A673 (cell line): Measurements from ENCODE around the gene CCDC154.

Source experiments
- EZH2 ChIP-seq: fragments of 200-600 bp; sonication (generic); IDR thresholded peaks from 2 replicates; pipeline ENCODE4 v1.6.1; 2017; ENCODE audit warnings: borderline replicate concordance, low read depth, mild to moderate bottlenecking, mixed read lengths, antibody characterized with exemption, low read length; ENCODE audit not compliant: poor library complexity, severe bottlenecking
- TF ChIP-seq, protein P1 (sequence below): fragments of 300-800, 200-600 bp; sonication (generic); conservative IDR thresholded peaks from 2 replicates; pipeline ENCODE4 v1.5.1; 2017; ENCODE audit warnings: low read depth, mild to moderate bottlenecking, antibody characterized with exemption, low read length, moderate library complexity, mixed read lengths

DNA sequence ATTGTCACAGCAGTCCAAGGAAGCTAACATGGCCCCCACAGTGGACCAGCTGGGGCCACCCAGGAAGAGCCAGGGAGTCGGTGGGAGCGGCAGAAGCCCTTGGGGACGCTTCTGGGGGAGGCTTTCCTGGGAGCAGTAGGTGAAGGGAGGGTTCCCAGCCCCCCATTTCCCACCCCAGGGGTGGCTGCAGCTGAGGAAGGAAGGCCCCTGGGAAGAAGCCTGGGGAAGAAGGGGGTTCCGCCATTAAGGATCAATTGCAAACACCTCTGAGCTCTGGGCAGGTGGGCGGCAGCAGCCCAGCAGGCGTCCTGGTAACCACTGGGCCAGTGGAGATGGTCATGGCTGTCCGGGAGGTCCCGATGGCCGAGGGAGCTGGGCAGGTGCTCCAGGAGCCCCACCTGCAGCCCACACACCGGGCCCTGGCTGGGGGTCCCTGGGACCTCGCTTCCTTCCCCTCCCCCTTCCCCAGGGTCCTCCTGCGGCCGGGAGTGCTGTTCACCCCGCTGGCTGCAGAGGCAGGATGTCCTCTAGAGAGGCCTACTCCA is 14.1 kb downstream of the CCDC154 start:
- no peak for TF ChIP-seq EZH2
- TF ChIP-seq, protein P1, sequence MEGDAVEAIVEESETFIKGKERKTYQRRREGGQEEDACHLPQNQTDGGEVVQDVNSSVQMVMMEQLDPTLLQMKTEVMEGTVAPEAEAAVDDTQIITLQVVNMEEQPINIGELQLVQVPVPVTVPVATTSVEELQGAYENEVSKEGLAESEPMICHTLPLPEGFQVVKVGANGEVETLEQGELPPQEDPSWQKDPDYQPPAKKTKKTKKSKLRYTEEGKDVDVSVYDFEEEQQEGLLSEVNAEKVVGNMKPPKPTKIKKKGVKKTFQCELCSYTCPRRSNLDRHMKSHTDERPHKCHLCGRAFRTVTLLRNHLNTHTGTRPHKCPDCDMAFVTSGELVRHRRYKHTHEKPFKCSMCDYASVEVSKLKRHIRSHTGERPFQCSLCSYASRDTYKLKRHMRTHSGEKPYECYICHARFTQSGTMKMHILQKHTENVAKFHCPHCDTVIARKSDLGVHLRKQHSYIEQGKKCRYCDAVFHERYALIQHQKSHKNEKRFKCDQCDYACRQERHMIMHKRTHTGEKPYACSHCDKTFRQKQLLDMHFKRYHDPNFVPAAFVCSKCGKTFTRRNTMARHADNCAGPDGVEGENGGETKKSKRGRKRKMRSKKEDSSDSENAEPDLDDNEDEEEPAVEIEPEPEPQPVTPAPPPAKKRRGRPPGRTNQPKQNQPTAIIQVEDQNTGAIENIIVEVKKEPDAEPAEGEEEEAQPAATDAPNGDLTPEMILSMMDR, result no peak
